Glutamatergic neuron (in vitro differentiated cells): ENCODE results near the gene CLIP4. TPM values are rescaled to one million over a fixed set of nuclear protein-coding genes. Genes with fewer than 3 reads are reported as not detected.

Experiments used
- DNase-seq: peaks from one replicate; pipeline ENCODE4 v3.0.0; 2022
- H3K27ac Mint-ChIP-seq: one replicate; pipeline ENCODE4 v1.8.0; 2020; ENCODE audit warnings: mild to moderate bottlenecking, mixed read lengths, inconsistent platforms; ENCODE audit not compliant: unreplicated experiment
- H3K27me3 Mint-ChIP-seq: one replicate; pipeline ENCODE4 v1.8.0; 2020; ENCODE audit warnings: mild to moderate bottlenecking, moderate library complexity, mixed read lengths, inconsistent platforms; ENCODE audit not compliant: unreplicated experiment
- H3K36me3 Mint-ChIP-seq: one replicate; pipeline ENCODE4 v1.8.0; 2020; ENCODE audit warnings: mild to moderate bottlenecking, mixed read lengths, inconsistent platforms; ENCODE audit not compliant: unreplicated experiment
- H3K4me1 Mint-ChIP-seq: one replicate; pipeline ENCODE4 v1.8.0; 2020; ENCODE audit warnings: mild to moderate bottlenecking, low read depth, mixed read lengths, inconsistent platforms; ENCODE audit not compliant: unreplicated experiment
- H3K4me3 Mint-ChIP-seq: one replicate; pipeline ENCODE4 v1.8.0; 2020; ENCODE audit warnings: mild to moderate bottlenecking, mixed read lengths, inconsistent platforms; ENCODE audit not compliant: unreplicated experiment
- H3K9me3 Mint-ChIP-seq: one replicate; pipeline ENCODE4 v1.8.0; 2020; ENCODE audit warnings: mild to moderate bottlenecking, moderate library complexity, mixed read lengths, inconsistent platforms; ENCODE audit not compliant: unreplicated experiment
- total RNA-seq: library from RNA; stranded (reverse); fragmentation: NEBNext Ultra II Directional; extraction: Animal tissue kit (Norgen Biotek cat#: 25700); gene quantifications from one replicate; pipeline ENCODE4 v1.2.1, GENCODE V29; 2021; ENCODE audit not compliant: unreplicated experiment
- TF ChIP-seq, protein P1 (sequence below): fragments of 200-600 bp; sonication (generic); IDR thresholded peaks from one replicate; pipeline ENCODE4 v1.5.0; 2021; ENCODE audit not compliant: partially characterized antibody, unreplicated experiment

The CLIP4 gene
- total RNA-seq, 1 donor from 2014 or later: 3.3 TPM

GRCh38 chr2:29160184-29160583, 45.0 kb downstream of the CLIP4 start:
- TF ChIP-seq, protein P1, sequence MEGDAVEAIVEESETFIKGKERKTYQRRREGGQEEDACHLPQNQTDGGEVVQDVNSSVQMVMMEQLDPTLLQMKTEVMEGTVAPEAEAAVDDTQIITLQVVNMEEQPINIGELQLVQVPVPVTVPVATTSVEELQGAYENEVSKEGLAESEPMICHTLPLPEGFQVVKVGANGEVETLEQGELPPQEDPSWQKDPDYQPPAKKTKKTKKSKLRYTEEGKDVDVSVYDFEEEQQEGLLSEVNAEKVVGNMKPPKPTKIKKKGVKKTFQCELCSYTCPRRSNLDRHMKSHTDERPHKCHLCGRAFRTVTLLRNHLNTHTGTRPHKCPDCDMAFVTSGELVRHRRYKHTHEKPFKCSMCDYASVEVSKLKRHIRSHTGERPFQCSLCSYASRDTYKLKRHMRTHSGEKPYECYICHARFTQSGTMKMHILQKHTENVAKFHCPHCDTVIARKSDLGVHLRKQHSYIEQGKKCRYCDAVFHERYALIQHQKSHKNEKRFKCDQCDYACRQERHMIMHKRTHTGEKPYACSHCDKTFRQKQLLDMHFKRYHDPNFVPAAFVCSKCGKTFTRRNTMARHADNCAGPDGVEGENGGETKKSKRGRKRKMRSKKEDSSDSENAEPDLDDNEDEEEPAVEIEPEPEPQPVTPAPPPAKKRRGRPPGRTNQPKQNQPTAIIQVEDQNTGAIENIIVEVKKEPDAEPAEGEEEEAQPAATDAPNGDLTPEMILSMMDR: no peak
- no peak for DNase-seq
- Mint-ChIP-seq H3K27ac (no peak overlapping the region), H3K4me3 (no peak overlapping the region), H3K27me3 (peaks cover 2% of the 10 kb centered on the region), H3K36me3 (no peaks in the 10 kb centered on the region), H3K4me1 (peaks cover 19% of the 10 kb centered on the region), H3K9me3 (peaks cover 4% of the 10 kb centered on the region)

- H3K4me1 Mint-ChIP-seq: peaks cover 4% of the 10 kb centered on the region
These were observed 47.2 kb downstream of the CLIP4 start for GRCh38 chr2:29162204-29162928.

DNA sequence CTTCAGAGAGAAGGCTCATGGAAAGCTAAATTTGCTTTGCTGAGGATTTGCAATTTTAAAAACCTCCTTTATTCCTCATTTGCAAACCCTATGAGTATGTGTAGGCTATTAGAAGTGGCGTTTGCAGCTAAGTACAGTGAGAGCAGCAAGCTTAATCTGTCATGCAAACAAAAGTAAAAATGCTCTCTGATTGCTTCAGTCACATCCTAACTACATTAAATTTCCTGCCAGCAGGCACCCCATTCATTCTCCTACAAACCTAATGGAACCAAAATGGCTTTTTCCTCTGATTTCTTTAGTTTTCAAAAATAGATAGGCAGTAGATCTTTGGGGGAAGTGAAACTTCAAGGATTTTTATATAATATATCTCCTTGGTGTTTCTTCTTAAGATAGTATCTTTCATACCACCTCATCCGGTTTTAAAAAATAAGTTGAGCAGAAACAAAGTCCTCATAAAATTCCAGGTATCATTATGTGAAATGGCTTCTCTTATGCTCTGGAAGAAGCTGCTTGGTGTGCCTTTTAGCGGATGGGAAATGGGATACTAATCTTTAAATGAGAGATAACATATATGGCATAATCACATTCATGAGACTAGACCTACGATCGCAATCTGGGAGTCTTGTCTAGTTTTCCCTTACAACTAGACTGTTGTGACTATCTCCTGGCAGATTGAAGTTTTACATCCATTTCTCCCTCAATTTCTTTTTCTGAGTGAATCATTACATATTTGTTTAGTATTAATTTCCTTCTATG, 49.1 kb downstream of the CLIP4 start:
- no peak for DNase-seq
- TF ChIP-seq, protein P1: no peak
- H3K4me3 Mint-ChIP-seq: no peak overlapping the region
- no peaks in the 10 kb centered on the region for H3K27me3 Mint-ChIP-seq
- peaks cover 2% of the 10 kb centered on the region for H3K4me1 Mint-ChIP-seq
- H3K9me3 Mint-ChIP-seq: no peaks in the 10 kb centered on the region
- no peak overlapping the region for H3K27ac Mint-ChIP-seq
- H3K36me3 Mint-ChIP-seq: no peaks in the 10 kb centered on the region

More at GRCh38 chr2:29162204-29162928, 47.2 kb downstream of the CLIP4 start:
- TF ChIP-seq, protein P1: no peak
- Mint-ChIP-seq H3K36me3 (no peaks in the 10 kb centered on the region), H3K27me3 (no peaks in the 10 kb centered on the region), H3K4me3 (no peak overlapping the region), H3K27ac (no peak overlapping the region), H3K9me3 (no peaks in the 10 kb centered on the region)
- no peak for DNase-seq

- H3K27ac Mint-ChIP-seq: no peak overlapping the region
- no peaks in the 10 kb centered on the region for H3K9me3 Mint-ChIP-seq
- no peaks in the 10 kb centered on the region for H3K27me3 Mint-ChIP-seq
- peaks cover 2% of the 10 kb centered on the region for H3K4me1 Mint-ChIP-seq
- H3K36me3 Mint-ChIP-seq: no peaks in the 10 kb centered on the region
- no peak for DNase-seq
- TF ChIP-seq, protein P1: no peak
- H3K4me3 Mint-ChIP-seq: no peak overlapping the region
These were observed 50.4 kb downstream of the CLIP4 start for GRCh38 chr2:29165362-29166241.
